Spleen (tissue), 7 donors: ENCODE measurements around the gene FBXL13.

Source experiments
- POLR2A ChIP-seq, 3 donors: fragments of 450-650 bp; IDR thresholded peaks; one replicate each; pipeline ENCODE4 v1.5.1; 2017; ENCODE audit warnings: antibody characterized with exemption in 3 of 3, mild to moderate bottlenecking in 1 of 3
- TF ChIP-seq, protein P1 (sequence below), 11 experiments: fragments of 200-600 bp in 7 of 11; fragments of 450-650 bp in 4 of 11; sonication (generic) in 4 of 11; IDR thresholded peaks in 8 of 11; conservative IDR thresholded peaks in 3 of 11; 1 replicate in 7 of 11; 2 replicates in 4 of 11; pipeline versions ENCODE4 v1.4.0 to v1.8.0; 2016 to 2021; ENCODE audit warnings: antibody characterized with exemption in 11 of 11, inconsistent platforms in 4 of 11, mild to moderate bottlenecking in 1 of 11
- donor health status: DM: no; HTN: no; CAD: no; lungs with moderate emphysema.
- donor health status: DM: no; HTN: no; CAD: no.
- donor health status: DM: no; HTN: no; CAD: no.

DNA sequence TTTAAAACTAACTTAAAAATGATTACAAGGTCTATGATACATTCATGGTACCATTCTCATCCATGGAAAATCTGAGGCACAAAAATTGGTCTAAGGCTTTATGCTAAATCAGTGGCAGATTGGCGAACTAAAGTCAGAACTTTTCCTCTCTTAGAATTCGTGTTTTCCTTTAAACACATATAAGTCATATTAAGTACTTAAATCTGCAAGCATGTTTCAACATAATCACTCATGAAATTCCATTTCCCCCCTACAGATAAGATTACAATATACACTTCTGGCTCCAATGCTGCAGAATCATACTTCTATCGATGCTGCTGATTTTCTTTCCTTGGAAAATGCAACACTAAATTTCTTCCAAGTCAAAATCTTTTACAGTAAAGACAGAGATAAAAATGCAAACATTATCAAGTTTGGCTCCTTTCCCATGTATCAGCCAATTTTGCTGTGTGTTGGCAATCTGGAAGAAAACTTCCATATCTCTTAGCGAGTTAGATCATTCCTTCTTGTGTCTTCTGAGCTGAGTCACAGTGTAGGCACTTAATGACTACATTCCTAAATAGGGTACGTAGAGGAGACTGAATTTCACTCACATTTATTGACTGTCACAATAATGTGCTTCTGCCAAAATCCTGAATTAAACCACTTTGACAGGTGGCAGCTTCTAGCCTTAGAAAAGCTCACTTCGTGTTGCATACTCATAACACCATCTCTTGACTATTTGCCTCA lies 238.2 kb downstream of the FBXL13 start:
- TF ChIP-seq, protein P1, sequence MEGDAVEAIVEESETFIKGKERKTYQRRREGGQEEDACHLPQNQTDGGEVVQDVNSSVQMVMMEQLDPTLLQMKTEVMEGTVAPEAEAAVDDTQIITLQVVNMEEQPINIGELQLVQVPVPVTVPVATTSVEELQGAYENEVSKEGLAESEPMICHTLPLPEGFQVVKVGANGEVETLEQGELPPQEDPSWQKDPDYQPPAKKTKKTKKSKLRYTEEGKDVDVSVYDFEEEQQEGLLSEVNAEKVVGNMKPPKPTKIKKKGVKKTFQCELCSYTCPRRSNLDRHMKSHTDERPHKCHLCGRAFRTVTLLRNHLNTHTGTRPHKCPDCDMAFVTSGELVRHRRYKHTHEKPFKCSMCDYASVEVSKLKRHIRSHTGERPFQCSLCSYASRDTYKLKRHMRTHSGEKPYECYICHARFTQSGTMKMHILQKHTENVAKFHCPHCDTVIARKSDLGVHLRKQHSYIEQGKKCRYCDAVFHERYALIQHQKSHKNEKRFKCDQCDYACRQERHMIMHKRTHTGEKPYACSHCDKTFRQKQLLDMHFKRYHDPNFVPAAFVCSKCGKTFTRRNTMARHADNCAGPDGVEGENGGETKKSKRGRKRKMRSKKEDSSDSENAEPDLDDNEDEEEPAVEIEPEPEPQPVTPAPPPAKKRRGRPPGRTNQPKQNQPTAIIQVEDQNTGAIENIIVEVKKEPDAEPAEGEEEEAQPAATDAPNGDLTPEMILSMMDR (IDR thresholded peaks at IDR 0.05 in 8 of 11, conservative IDR thresholded peaks at IDR 0.05 in 3 of 11) = no peak
- no peak for TF ChIP-seq POLR2A (IDR thresholded peaks at IDR 0.05)
